HEK293T (cell line): Measurements from ENCODE around the gene ACSM4.

Experiments
- ARNT ChIP-seq: fragments of 450-650 bp; IDR thresholded peaks from 2 replicates; pipeline ENCODE4 v1.6.1; 2017; ENCODE audit warnings: mild to moderate bottlenecking
- SP1 ChIP-seq: fragments of 450-650 bp; IDR thresholded peaks from 2 replicates; pipeline ENCODE4 v1.6.1; 2017

- no peak for TF ChIP-seq ARNT
- no peak for TF ChIP-seq SP1
Observed at GRCh38 chr12:7297865-7298264, 6.0 kb upstream of the ACSM4 start.
